ENCODE results near the gene FAF1. TPM values are rescaled to one million over a fixed set of nuclear protein-coding genes. Genes with fewer than 3 reads are reported as not detected.

Gene FAF1
- total RNA-seq, 1 donor from 2014 or later, result 59.7 TPM

DNA sequence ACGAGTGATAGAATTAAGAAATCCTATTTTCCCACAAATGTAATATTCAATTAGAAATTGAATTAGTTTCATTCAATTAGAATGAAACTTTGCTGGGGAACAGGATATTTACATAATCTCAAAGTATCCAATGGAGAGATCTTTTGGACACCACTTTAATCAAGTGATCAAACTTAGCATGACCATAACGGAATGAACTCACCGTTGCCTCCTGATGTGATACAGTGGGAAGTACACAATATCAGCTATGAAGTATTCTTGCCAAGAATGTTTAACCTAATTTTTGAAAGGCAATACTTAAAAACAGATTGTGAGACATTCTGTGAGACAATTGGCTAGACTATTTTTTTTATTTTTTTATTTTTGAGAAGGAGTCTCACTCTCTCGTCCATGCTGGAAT lies 26.6 kb upstream of the FAF1 start:
- Mint-ChIP-seq H3K4me3 (ENCODE audit: low read depth) (no peak overlapping the region), H3K4me1 (ENCODE audit: low read depth) (no peaks in the 10 kb centered on the region), H3K36me3 (ENCODE audit: low read depth) (no peaks in the 10 kb centered on the region), H3K27me3 (ENCODE audit: low read depth) (peaks cover 41% of the 10 kb centered on the region), H3K9me3 (no peaks in the 10 kb centered on the region), H3K27ac (no peak overlapping the region)
- intact Hi-C loops (cut with micrococcal nuclease), result no loop called here
- DNase-seq (ENCODE audit: low spot score), result no peak

- intact Hi-C loops (cut with micrococcal nuclease), result no loop called here
- no peaks in the 10 kb centered on the region for H3K9me3 Mint-ChIP-seq
- peaks cover 49% of the 10 kb centered on the region for H3K27me3 Mint-ChIP-seq (ENCODE audit: low read depth)
- no peak overlapping the region for H3K4me3 Mint-ChIP-seq (ENCODE audit: low read depth)
- no peak for DNase-seq (ENCODE audit: low spot score)
- H3K4me1 Mint-ChIP-seq (ENCODE audit: low read depth), result no peaks in the 10 kb centered on the region
- no peaks in the 10 kb centered on the region for H3K36me3 Mint-ChIP-seq (ENCODE audit: low read depth)
- H3K27ac Mint-ChIP-seq, result no peak overlapping the region
Measured at GRCh38 chr1:50985094-50985493, 25.0 kb upstream of the FAF1 start.

GRCh38 chr1:50983219-50983802 lies 23.2 kb upstream of the FAF1 start:
- Mint-ChIP-seq H3K27ac (no peak overlapping the region), H3K27me3 (ENCODE audit: low read depth) (peaks cover 65% of the 10 kb centered on the region), H3K4me1 (ENCODE audit: low read depth) (peaks cover 9% of the 10 kb centered on the region), H3K4me3 (ENCODE audit: low read depth) (no peak overlapping the region), H3K36me3 (ENCODE audit: low read depth) (no peaks in the 10 kb centered on the region), H3K9me3 (no peaks in the 10 kb centered on the region)
- intact Hi-C loops (cut with micrococcal nuclease), result no loop called here
- DNase-seq (ENCODE audit: low spot score), result no peak

DNA sequence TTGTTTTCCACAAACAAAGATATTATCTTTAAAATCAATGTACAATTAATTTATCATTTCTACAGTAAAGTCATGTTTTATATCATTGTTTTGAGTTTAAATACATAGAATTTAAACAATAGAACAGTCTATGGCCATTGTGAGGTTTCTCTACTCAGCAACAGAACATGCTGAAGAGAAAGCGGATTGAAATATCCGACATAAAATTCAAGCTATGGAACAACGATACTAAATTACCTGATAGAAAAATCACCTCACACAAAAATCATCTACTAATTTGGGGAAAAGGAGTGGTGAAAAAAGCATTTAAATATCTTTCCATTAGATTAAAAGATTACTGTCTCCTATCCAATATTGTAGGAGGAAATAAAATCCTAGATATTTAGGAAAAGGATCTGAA lies 22.5 kb upstream of the FAF1 start:
- intact Hi-C loops (cut with micrococcal nuclease), result no loop called here
- DNase-seq (ENCODE audit: low spot score), result no peak
- H3K9me3 Mint-ChIP-seq, result no peaks in the 10 kb centered on the region
- no peak overlapping the region for H3K27ac Mint-ChIP-seq
- H3K4me1 Mint-ChIP-seq (ENCODE audit: low read depth), result peaks cover 10% of the 10 kb centered on the region
- H3K4me3 Mint-ChIP-seq (ENCODE audit: low read depth), result no peak overlapping the region
- H3K36me3 Mint-ChIP-seq (ENCODE audit: low read depth), result no peaks in the 10 kb centered on the region
- peaks cover 62% of the 10 kb centered on the region for H3K27me3 Mint-ChIP-seq (ENCODE audit: low read depth)

DNA sequence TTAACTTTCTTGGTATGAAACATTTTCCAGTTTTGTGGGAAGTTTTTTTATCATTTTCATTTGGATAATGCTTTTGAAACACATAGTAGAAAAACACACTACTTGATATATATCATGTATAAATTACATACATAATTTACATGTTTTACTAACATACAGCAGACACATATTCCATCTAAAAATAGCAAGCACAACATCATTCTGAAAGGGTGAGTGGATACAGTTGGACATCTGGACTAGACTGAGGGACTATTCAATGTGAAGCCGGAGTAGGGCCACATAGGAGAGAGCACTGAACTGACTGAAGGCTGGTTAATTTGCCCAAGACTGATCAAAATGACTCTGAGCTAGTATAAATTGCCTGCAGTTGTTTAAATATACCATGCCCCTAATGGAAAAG lies 21.7 kb upstream of the FAF1 start:
- no peak overlapping the region for H3K27ac Mint-ChIP-seq
- DNase-seq (ENCODE audit: low spot score), result no peak
- no peaks in the 10 kb centered on the region for H3K9me3 Mint-ChIP-seq
- peaks cover 12% of the 10 kb centered on the region for H3K4me1 Mint-ChIP-seq (ENCODE audit: low read depth)
- peaks cover 63% of the 10 kb centered on the region for H3K27me3 Mint-ChIP-seq (ENCODE audit: low read depth)
- intact Hi-C loops (cut with micrococcal nuclease), result no loop called here
- H3K36me3 Mint-ChIP-seq (ENCODE audit: low read depth), result peaks cover 2% of the 10 kb centered on the region
- H3K4me3 Mint-ChIP-seq (ENCODE audit: low read depth), result no peak overlapping the region

GRCh38 chr1:50980505-50980904 lies 20.4 kb upstream of the FAF1 start:
- DNase-seq (ENCODE audit: low spot score), result no peak
- no peak overlapping the region for H3K4me3 Mint-ChIP-seq (ENCODE audit: low read depth)
- H3K9me3 Mint-ChIP-seq, result no peaks in the 10 kb centered on the region
- peaks cover 20% of the 10 kb centered on the region for H3K4me1 Mint-ChIP-seq (ENCODE audit: low read depth)
- intact Hi-C loops (cut with micrococcal nuclease), result no loop called here
- no peak overlapping the region for H3K27ac Mint-ChIP-seq
- peaks cover 10% of the 10 kb centered on the region for H3K36me3 Mint-ChIP-seq (ENCODE audit: low read depth)
- H3K27me3 Mint-ChIP-seq (ENCODE audit: low read depth), result peaks cover 62% of the 10 kb centered on the region

- intact Hi-C loops (cut with micrococcal nuclease), result loop anchor here (10.0 kb wide), 2 partner anchors 215 to 565 kb away; no protein-coding TSS in a partner anchor
- Mint-ChIP-seq H3K4me1 (ENCODE audit: low read depth) (peaks cover 20% of the 10 kb centered on the region), H3K27ac (no peak overlapping the region), H3K27me3 (ENCODE audit: low read depth) (peaks cover 60% of the 10 kb centered on the region), H3K4me3 (ENCODE audit: low read depth) (peak overlapping the region; percentile 7), H3K36me3 (ENCODE audit: low read depth) (peaks cover 15% of the 10 kb centered on the region), H3K9me3 (no peaks in the 10 kb centered on the region)
- no peak for DNase-seq (ENCODE audit: low spot score)
Measured at GRCh38 chr1:50979937-50980336, 19.9 kb upstream of the FAF1 start.

GRCh38 chr1:50978852-50979781 lies 19.1 kb upstream of the FAF1 start:
- Mint-ChIP-seq H3K4me1 (ENCODE audit: low read depth) (peaks cover 25% of the 10 kb centered on the region), H3K27ac (no peak overlapping the region), H3K27me3 (ENCODE audit: low read depth) (peaks cover 63% of the 10 kb centered on the region), H3K9me3 (no peaks in the 10 kb centered on the region), H3K36me3 (ENCODE audit: low read depth) (peaks cover 23% of the 10 kb centered on the region), H3K4me3 (ENCODE audit: low read depth) (peak overlapping the region; percentile 72)
- no peak for DNase-seq (ENCODE audit: low spot score)
- intact Hi-C loops (cut with micrococcal nuclease), result loop anchor here (10.0 kb wide), 2 partner anchors 216 to 566 kb away; no protein-coding TSS in a partner anchor

GRCh38 chr1:50978144-50978851 lies 18.2 kb upstream of the FAF1 start:
- intact Hi-C loops (cut with micrococcal nuclease), result loop anchor here (10.0 kb wide), 2 partner anchors 217 to 567 kb away; no protein-coding TSS in a partner anchor
- Mint-ChIP-seq H3K36me3 (ENCODE audit: low read depth) (peaks cover 31% of the 10 kb centered on the region), H3K4me3 (ENCODE audit: low read depth) (peak overlapping the region; percentile 72), H3K27me3 (ENCODE audit: low read depth) (peaks cover 62% of the 10 kb centered on the region), H3K4me1 (ENCODE audit: low read depth) (peaks cover 25% of the 10 kb centered on the region), H3K9me3 (no peaks in the 10 kb centered on the region), H3K27ac (no peak overlapping the region)
- no peak for DNase-seq (ENCODE audit: low spot score)

DNA sequence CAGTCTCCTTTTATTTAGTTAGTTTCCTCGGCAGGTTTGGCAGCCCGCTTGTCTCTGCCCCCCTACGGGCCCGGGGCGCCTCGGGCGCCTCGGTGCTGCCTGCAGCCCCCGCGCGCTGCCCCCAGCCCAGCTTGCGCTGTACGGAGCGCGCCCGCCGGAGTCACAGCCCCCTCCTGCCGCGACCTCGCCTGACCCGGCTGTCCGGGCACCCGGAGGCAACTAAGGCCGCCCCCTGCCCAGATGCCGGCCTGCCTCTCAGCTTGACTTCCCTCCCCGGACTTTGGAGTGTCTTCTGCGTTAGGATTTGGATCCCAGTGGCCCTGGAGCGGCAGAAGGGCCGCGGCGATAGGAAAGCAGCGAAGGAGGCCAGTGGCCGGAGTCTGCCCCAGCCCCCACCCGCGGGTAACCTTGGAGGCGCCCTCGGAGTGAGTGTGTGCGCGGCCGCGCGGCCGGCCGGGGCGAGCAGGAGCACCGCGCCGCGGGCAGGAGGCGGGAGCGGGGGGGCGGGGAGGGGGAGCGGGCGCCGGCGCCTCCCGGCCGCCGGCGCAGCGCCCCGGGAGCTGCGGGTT lies 17.6 kb upstream of the FAF1 start:
- no peaks in the 10 kb centered on the region for H3K9me3 Mint-ChIP-seq
- DNase-seq (ENCODE audit: low spot score), result no peak
- peaks cover 25% of the 10 kb centered on the region for H3K4me1 Mint-ChIP-seq (ENCODE audit: low read depth)
- peaks cover 57% of the 10 kb centered on the region for H3K27me3 Mint-ChIP-seq (ENCODE audit: low read depth)
- H3K36me3 Mint-ChIP-seq (ENCODE audit: low read depth), result peaks cover 35% of the 10 kb centered on the region
- no peak overlapping the region for H3K27ac Mint-ChIP-seq
- intact Hi-C loops (cut with micrococcal nuclease), result loop anchor here (1.0 to 10.0 kb wide), 4 partner anchors 8 to 567 kb away; partner anchors contain the start of gene FAF1
- peak overlapping the region; percentile 77 for H3K4me3 Mint-ChIP-seq (ENCODE audit: low read depth)

DNA sequence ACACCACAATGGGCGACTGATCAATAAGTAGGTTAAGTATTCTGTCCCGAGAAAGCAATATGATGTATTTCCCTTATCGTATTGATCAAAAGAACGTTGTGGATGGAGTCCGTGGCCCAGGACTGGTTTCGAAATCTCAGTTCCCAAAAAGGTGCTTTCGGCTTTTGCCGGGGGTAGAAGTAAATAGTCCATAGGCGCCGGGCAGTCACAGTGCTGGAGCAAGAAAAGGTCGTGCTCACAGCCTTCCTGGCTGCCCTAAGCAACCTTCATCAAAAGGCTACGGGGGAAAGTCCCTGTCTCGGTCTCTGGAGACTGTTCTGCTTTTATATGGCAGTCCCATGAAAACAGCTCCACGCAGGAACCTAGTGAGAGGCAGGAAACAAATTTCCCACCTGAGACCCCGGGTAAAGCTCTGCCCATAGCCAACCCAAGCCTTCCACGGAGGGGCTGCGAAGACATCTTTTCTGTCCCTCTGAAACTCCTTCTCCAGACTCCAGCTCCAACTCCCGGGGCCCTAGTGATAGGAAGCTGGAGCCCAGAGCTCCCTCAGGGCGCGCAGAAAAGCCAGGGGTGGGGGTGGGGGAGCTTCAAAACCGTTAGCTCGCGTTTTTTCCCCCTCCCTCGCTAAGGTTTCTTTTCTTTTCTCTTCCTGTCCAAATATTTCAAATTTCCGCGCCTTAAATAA lies 17.0 kb upstream of the FAF1 start:
- DNase-seq (ENCODE audit: low spot score), result peak; percentile 13
- Mint-ChIP-seq H3K4me3 (ENCODE audit: low read depth) (peak overlapping the region; percentile 77), H3K36me3 (ENCODE audit: low read depth) (peaks cover 37% of the 10 kb centered on the region), H3K4me1 (ENCODE audit: low read depth) (peaks cover 27% of the 10 kb centered on the region), H3K27ac (no peak overlapping the region), H3K27me3 (ENCODE audit: low read depth) (peaks cover 55% of the 10 kb centered on the region), H3K9me3 (no peaks in the 10 kb centered on the region)
- intact Hi-C loops (cut with micrococcal nuclease), result loop anchor here (1.0 to 10.0 kb wide), 4 partner anchors 8 to 568 kb away; partner anchors contain the start of gene FAF1
